Fibroblast of skin of back (primary cell): ENCODE results near the gene WDPCP. TPM values are rescaled to one million over a fixed set of nuclear protein-coding genes. Genes with fewer than 3 reads are reported as not detected.
"Not testable (repeated sequence)": the region's sequence is repeated elsewhere in the genome, so short reads cannot be mapped to it uniquely, and the experiment has no call there.

Source experiments
- DNase-seq: peaks from one replicate; pipeline ENCODE4 v3.0.0-alpha.2; 2013
- polyA plus RNA-seq, 2 experiments: library from polyadenylated mRNA; unstranded; fragments of 120-200 nt; gene quantifications; one replicate each; pipeline ENCODE4 v1.2.1, GENCODE V29; 2013; ENCODE audit not compliant: insufficient read length in 2 of 2

Gene WDPCP, protein sequence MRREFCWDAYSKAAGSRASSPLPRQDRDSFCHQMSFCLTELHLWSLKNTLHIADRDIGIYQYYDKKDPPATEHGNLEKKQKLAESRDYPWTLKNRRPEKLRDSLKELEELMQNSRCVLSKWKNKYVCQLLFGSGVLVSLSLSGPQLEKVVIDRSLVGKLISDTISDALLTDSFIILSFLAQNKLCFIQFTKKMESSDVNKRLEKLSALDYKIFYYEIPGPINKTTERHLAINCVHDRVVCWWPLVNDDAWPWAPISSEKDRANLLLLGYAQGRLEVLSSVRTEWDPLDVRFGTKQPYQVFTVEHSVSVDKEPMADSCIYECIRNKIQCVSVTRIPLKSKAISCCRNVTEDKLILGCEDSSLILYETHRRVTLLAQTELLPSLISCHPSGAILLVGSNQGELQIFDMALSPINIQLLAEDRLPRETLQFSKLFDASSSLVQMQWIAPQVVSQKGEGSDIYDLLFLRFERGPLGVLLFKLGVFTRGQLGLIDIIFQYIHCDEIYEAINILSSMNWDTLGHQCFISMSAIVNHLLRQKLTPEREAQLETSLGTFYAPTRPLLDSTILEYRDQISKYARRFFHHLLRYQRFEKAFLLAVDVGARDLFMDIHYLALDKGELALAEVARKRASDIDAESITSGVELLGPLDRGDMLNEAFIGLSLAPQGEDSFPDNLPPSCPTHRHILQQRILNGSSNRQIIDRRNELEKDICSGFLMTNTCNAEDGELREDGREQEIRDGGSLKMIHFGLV
- polyA plus RNA-seq (2013, experiment 1 of 2; ENCODE audit: insufficient read length) = 4.7 TPM
- 5.2 TPM for polyA plus RNA-seq (2013, experiment 2 of 2; ENCODE audit: insufficient read length)

DNA sequence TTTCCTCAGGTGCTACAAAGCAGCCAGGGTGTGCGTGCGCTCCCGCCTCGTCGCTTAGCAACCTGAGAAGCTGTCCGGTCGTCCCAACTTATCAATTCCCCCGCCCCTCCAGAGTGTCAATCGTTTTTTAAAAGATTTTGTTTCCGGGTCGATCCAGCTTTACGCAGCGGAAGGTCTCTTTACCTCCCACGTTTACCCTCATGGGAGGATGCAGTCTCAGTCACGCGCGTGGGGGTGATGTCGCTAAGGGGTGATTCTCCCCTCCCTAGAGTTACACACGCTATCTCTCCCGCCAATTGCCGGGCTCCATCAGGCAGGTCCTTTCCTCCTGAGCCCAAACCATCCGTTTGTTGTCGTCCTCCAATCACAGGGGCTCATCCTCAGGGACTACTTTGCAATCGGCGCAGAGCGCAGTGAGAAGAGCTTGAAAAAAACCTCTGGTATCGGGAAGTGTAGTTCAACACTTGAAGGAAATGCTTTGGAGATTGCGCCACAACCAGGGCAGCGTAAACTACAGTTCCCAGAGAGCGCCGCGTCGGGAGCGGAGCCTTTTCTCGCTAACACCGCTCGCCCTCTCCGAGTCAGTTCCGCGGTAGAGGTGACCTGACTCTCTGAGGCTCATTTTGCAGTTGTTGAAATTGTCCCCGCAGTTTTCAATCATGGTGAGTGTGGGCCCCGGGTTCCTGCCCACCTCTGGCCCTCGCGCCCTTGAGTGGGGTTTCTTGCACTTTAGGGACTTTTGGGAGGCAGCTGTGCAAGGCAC, at the start of gene WDPCP, which contains the start of gene MDH1:
WDPCP (minus strand) TSS at position 93 of the 763 bp plus-strand sequence. CDS start 206 bp downstream, outside the sequence.
MDH1 (plus strand) TSS at position 579 of the 763 bp plus-strand sequence; CDS start at position 660, 81 bp downstream.
- peak; percentile 100 for DNase-seq

DNA sequence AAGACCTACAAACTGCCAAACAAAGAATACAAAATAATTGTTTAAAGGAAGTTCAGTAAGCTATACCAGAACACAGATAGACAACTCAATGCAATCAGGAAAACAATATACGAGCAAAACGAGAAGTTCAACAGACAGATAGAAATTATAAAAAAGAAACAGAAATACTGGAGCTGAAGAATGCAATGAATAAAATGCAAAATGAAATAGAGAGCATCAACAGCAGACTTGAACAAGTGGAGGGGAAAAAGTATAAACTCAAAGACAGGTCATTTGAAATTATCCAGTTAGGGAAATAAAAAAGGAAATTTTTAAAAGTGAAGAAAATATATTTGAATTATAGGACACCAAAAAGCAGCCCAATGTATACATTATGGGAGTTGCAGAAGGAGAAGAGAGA, 44.1 kb upstream of the WDPCP start:
- no peak for DNase-seq

DNA sequence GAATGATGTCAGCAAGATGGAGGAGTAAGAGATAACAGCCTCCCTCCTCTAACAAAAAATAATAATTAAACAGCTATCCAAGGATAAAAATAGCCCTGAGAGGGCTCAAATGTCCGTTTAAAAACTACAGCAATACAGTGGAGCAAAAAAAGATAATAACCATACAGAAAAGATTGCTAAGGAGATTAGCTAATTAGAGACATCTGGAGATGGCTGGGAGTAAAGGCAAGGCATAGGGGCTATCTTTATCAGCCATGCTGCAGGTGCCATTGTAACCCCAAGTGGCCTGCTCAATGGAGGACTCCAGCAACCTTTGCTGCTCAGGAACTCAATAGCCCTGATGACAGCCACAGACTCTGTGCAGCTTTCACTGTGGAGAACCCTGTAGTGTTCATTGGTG, 43.2 kb upstream of the WDPCP start:
- no peak for DNase-seq

DNA sequence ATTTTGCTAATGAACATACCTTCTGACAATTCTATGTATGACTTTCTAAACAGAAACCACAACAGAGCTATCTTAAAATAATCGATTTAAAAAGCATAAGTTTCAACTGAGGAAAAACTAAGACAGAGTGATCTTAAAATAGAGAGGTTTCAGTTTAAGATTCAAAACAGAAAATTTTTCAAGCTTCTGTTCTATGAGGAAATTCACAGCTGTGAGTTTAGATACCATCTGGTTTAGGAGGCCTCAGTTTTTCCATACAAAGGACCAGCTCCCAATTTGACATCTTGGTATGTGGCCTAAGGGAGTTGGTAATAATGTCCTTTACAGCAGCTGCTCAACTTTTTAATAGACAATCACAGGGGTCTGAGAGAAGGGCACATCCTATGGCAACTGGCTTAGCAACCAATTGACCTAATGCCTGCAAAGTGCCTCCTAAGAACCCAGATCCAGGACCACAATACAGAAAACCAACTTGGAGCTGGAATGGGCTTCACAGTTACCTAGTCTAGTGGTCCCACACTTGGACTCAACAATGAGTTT, 40.2 kb upstream of the WDPCP start:
- DNase-seq = no peak

DNA sequence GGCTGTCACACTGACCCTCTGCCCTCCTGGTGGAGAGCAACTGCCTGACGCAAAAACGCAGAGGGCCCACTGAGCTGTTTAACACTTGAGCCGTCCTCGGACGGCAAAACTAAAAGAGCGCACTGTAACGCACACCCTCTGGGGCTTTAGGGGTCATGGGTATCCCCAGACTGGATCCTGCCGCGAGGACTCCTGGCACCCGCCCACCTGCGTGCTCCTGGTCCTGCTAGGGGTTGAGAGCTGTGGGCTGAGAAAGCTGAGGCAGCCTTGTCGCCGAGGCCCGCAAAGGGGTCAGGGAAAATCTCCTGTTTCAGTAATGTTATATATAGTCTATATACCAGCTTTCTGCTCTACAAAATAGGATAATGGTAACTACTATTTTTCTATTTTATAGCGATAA, 39.6 kb upstream of the WDPCP start:
- DNase-seq = no peak

DNA sequence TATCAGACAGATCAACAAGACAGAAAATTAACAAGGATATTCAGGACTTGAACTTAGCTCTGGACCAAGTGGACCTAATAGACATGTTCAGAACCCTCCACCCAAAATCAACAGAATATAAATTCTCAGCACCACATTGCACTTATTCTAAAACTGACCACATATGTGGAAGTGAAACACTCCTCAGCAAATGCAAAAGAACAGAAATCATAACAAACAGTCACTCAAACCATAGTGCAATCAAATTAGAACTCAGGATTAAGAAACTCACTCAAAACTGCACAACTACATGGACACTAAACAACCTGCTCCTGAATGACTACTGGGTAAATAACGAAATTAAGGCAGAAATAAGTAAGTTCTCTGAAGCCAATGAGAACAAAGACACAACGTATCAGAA, 35.5 kb upstream of the WDPCP start:
- not testable (repeated sequence) for DNase-seq

DNA sequence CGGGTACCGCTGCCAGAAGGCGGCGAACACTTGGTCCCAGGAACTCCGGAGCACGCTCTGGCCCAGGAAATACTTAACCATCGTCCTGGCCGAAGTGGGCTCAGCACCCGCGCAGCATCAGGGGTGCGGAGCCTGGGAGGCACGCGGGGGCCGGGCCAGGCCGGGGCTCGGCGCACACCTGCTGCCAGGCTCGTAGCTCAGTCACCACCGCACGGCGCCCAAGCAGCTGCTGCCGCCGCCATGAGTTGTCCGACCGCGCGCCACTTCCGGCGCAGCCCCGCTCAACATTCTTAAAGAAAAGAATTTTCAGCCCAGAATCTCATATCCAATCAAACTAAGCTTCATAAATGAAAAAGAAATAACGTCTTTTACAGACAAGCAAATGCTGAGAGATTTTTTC, 34.5 kb upstream of the WDPCP start:
- no peak for DNase-seq

DNA sequence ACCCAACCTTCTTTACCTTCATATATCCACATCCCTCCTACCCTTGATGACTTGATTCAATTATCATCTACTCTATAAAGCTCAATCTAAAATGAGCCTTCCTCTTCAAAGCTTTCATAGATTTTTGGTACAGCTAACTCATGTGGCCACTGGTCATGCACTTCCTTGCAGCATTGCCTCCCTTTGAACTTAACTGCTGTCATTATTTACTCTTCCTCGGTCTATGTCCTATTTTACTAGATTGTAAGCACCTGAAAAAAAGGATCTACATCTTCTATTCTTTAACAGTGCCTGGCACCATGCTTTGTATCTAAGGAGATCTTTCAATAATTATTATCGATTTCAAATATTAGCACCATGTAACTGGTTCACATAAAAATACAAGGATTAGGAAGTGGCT, 31.1 kb upstream of the WDPCP start:
- DNase-seq = no peak

DNA sequence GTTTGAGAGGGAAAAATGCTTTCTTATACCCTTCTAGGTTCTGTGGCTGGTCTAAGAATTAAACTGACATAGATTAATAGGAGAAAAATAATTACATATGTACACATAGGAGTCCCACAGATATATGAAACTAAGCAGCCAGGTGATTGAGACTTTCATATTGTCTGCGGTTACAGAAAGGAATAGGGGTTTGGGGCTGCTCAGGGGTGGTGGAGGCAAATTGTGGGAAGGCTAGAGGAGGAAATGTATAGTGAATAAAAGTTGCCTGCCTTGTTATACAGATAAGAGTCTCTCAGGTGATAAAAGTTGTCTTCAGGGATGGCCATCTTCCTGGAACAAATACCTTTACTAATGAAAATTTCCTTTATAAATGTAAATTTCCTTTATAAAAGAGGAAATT, 29.1 kb upstream of the WDPCP start:
- DNase-seq = no peak

DNA sequence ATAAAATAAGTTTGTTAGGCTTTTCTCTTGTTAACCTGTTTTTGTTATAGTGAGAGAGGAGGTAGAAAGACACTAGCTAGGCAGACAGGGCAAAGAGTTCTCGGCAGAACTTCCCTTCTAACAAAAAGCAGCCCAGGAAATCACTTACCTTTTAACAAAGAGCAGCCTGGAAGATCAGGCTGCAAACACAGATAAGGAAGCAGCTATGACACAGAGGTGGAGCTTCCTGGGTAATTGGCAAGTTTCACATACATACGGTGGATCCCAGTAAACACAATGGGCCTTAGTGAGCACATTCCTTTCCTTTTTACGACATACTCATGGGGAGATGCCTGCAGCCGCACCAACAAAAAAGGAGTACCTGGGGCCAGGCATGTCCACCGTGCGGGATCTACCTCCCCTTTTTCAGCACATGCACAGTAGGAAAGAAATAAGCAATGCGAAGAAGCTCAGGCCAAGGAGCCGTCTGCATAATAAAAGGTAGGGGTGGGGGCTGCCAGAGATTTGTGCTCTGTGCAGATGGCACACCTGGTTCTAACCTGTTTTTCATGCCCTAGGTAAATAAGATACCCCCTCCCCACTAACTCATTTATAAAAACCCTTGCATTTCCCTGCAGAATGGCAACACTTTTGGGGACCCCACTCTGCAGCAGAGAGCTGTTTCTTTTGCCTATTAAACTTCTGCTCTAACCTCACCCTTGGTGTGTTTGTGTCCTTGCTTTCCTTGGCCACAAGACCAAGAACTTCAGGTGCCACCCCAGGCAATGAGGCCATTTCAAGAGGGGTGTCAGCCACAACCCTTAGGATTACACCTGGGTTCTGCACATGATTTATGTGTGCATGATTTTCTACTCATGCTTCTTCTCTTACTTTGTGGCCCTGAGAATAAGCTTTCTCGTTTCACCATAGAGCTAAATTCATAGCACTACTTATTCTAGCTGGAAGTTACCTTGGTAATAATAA, 27.0 kb upstream of the WDPCP start:
- peak; percentile 22 for DNase-seq

DNA sequence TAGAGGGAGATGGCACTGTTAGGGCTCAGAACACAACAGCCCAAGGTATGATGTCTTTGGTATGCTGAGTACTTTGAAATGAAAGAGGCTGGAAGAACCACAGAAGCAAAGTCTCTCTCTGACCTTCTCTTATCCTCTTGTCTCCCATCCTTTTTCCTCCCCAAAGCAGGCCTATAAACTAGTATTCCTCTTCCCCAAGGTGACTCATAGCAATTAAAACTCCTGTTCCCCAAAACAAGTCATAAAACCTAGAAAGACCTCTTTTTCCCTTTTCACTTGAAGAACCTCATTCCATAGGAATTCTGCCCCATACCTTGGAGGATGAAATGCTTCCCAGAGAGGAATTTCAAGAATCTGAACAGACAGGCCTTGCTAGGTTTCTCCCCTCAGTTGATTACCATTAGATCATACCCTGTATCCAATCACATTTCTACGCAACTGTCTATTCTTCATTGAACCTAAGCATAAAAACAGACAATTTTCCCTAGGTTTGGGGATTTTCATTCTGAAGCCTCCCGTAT, 26.2 kb upstream of the WDPCP start:
- DNase-seq = peak; percentile 72

DNA sequence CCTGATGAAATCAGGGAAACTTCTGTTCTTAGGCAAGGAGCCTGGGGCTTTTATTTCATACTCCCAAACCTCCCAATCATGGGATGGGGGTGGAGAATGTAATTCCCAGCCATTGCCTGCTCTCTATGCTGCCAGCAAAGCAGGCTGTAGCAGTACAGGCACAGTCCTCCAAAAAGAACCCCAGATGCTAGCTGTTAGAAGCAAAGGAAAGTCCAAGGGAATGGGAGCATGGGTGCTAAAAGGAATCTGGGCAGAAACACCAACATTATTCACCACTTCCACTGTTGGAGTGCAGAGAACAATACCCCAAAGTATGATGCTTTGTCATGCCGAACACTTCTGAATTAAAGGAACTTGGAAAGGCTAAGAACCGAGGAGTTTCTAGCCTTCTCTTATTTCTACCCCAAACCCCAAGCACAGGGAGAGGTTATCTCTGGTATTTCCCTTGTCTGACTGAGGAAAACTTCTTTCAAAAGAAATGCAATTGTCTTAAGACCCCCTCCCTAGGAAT, 25.2 kb upstream of the WDPCP start:
- no peak for DNase-seq

DNA sequence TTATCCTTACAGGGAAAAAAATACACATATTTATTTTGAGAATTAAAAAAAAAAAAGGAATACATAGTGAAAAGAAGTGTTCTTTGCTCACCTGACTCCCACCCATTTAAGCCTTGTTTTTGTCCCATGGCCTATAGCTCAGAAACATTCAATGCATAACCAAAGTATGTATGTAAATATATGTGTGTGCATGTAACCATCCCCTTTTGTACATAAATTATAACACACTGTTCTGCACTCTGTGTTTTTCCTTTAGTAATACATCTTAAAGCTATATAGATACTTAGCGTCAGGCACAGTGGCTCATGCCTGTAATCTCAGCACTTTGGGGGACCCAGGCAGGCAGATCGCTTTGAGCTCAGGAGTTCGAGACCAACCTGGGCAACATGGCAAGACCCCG, 22.2 kb upstream of the WDPCP start:
- DNase-seq = no peak

DNA sequence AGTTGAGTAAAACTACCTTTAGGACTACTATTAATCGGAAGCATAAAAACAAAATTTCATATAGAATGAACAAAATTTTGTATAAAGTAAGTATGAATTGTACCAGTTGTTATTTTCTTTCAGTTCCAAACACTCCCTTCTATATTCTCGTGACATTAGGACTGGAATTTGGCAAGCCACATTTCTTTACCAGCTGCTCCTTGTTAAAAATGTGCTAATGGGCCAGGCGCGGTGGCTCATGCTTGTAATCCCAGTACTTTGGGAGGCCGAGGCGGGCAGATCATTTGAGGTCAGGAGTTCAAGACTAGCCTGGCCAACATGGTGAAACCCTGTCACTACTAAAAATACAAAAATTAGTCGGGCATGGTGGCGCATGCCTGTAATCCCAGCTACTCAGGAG, 20.6 kb upstream of the WDPCP start:
- not testable (repeated sequence) for DNase-seq

DNA sequence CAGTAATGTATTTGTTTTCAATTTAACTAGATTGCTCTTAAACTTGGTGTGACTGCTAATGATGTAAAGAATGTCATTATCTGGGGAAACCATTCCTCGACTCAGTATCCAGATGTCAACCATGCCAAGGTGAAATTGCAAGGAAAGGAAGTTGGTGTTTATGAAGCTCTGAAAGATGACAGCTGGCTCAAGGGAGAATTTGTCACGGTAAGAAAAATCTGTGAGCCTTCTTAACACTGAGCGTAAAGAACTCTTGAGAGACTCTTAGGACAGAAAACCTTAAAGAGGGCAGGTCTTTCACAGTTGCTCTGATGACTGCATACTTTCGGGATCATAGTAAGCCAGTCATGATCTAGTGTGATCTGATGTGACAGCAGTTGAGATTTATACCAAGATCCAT, 16.4 kb upstream of the WDPCP start:
- no peak for DNase-seq

DNA sequence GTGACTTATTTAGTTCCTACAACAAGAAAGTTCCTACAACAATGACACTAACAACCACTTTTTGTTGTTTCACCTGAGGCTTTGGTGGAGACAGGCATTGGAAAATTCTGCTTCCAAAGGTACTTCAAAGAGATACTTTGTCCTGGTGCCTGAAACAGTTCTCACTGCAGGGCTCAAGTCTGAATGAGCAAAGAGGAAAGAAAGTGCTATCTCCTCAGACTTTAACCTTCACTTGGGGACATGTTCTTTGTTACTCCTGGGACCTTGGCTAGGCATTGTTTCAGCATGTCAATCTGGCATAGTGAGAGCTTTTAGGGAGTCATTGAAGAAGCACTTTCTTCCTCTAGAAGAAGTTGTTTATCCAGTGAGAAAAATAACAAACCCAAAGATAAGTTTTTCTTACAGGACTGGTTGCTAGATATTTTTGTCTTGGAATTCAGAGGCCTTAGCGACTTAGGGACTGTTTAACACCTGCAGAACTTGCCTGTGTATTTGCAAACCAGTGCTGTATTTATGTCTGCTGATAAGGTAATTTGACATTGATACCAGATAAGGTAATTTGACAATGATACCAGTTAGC, 12.7 kb upstream of the WDPCP start:
- DNase-seq = no peak

DNA sequence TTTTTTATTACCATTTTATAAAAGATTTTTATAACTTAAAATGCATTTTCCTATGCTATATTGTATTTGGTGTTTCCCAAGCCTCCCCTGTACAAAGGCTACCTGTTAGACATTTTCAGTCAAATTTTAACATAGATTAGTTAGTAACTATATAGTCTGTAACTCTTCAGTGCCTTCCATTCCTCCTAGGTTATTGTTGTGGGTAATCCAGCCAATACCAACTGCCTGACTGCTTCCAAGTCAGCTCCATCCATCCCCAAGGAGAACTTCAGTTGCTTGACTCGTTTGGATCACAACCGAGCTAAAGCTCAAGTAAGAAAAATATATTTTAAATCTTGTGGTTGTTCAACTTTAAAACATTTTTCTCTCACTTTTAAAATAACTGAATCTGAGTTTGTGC, 10.7 kb upstream of the WDPCP start:
- DNase-seq = no peak

DNA sequence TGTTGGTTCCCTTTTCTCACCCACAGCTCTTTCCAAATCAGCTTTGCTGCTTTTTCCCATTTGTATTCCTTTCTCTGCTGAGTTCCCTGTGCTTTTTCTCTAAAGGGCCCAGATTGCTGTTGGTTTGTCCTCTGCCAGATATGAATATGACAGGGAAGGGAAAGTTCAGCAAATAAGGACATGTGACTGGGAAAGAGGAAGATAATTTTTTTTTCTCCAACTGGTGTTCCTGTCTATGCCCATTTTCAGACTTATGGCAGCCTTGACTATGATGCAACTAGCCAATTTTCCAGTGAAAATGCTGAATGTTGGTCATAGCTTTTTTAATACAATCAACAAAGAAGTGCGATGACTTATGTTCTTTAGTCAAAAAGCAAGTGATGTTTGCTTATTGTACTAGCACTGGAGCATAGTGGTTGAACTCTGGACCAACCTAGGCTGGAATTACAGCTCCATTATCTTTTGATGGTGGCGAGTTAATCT, 8.2 kb upstream of the WDPCP start:
- DNase-seq = no peak

DNA sequence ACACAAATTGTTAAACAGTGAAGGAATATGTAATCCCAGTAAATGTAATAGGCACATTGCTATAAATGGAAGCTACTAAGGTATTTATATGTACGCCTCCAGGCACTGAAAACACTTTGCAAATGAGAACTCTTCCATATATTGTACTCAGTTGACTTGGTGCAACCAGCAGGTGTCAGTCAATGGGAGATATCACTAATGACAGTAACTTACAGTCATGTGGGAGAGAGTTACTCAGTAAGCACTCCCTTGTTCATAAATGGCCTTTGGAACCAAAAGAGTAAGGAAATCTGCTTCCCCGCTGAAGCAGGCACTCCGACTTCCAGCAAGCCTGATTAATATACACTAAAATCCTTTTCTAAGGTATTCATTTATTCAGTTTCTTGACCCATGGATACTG, 6.4 kb upstream of the WDPCP start:
- no peak for DNase-seq

DNA sequence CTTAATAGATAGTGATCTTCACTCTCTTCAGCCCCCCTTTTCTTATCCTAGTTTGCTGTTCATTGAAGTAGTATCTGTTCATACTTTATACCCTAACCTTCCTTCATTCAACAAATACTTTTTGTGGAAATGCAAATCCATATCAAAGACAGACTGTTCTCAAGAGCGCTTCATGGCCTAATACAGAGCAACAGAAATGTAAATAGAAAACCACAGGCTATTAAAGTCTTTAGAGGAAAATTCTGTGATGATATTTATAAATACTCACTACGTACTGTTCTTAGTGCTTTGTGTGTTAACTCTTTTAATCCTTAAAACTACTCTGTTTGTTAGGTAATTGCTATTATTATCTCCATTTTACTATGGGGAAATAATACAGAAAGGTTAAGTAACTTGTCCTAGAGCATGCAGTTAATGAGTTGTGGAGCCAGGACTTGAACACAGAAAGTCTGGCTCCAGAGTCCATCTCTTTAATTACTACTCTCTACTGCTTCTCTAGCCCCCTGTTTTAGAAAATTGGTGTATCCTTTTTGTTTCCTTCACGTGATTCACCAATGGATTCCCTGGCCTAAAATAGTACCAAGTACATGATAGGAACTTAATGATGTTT, 3.4 kb upstream of the WDPCP start:
- no peak for DNase-seq
